Smooth muscle cell (in vitro differentiated cells): ENCODE data around the gene MTHFD2L. TPM values are rescaled to one million over a fixed set of nuclear protein-coding genes. Genes with fewer than 3 reads are reported as not detected.
A peak's percentile ranks its signal among the peaks of the same experiment; 100 is the strongest.

Experiments
- DNase-seq: peaks from one replicate; lab custom pipeline; 2025; ENCODE audit not compliant: unreplicated experiment; lab: John Stamatoyannopoulos, UW
- H2AFZ ChIP-seq: fragments of 200-600 bp; sonication (generic); 2 replicates; pipeline ENCODE4 v1.6.0; 2016; ENCODE audit warnings: antibody characterized with exemption, low read depth, mild to moderate bottlenecking
- H3F3A ChIP-seq: fragments of 200-600 bp; sonication (generic); 2 replicates; pipeline ENCODE4 v1.6.0; 2017; ENCODE audit warnings: antibody characterized with exemption, low read depth
- H3K27ac ChIP-seq: fragments of 200-600 bp; sonication (generic); 2 replicates; pipeline ENCODE4 v1.5.1; 2016; ENCODE audit warnings: low read depth, mild to moderate bottlenecking
- H3K27me3 ChIP-seq: fragments of 200-600 bp; sonication (generic); 2 replicates; pipeline ENCODE4 v1.6.1; 2016; ENCODE audit warnings: low read depth, mild to moderate bottlenecking
- H3K36me3 ChIP-seq: fragments of 200-600 bp; sonication (generic); 2 replicates; pipeline ENCODE4 v1.5.1; 2016; ENCODE audit warnings: low read depth
- H3K4me1 ChIP-seq: fragments of 200-600 bp; sonication (generic); 2 replicates; pipeline ENCODE4 v1.5.1; 2016; ENCODE audit warnings: low read depth
- H3K4me2 ChIP-seq: fragments of 200-600 bp; sonication (generic); 2 replicates; pipeline ENCODE4 v1.6.0; 2016; ENCODE audit warnings: mild to moderate bottlenecking
- H3K4me3 ChIP-seq: fragments of 200-600 bp; sonication (generic); 2 replicates; pipeline ENCODE4 v1.5.1; 2016; ENCODE audit warnings: mild to moderate bottlenecking
- H3K79me2 ChIP-seq: fragments of 200-600 bp; sonication (generic); 2 replicates; pipeline ENCODE4 v1.6.0; 2016; ENCODE audit warnings: low read depth, mild to moderate bottlenecking
- H3K9ac ChIP-seq: fragments of 200-600 bp; sonication (generic); 2 replicates; pipeline ENCODE4 v1.6.0; 2016; ENCODE audit warnings: low read depth
- H3K9me3 ChIP-seq: fragments of 200-600 bp; sonication (generic); replicated peaks from 2 replicates; pipeline ENCODE4 v1.5.1; 2016; ENCODE audit warnings: low read depth
- H4K20me1 ChIP-seq: fragments of 200-600 bp; sonication (generic); 2 replicates; pipeline ENCODE4 v1.6.0; 2016; ENCODE audit warnings: low read depth
- whole genome bisulfite sequencing: methylation state at CpG from one replicate; pipeline ENCODE4 v1.1.7; 2016; ENCODE audit warnings: low lambda C conversion rate; 5-methylcytosine and 5-hydroxymethylcytosine counted together
- polyA plus RNA-seq: library from polyadenylated mRNA; unstranded; fragments of >200 nt; fragmentation: Nextera tagmentation; extraction: Ambion mirVana; gene quantifications from 2 replicates; pipeline ENCODE4 v1.2.1, GENCODE V29; 2016
- total RNA-seq: library from RNA; depleted of rRNA; stranded (reverse); fragments of >200 nt; gene quantifications from 2 replicates; pipeline ENCODE4 v1.2.3, GENCODE V29; 2014
- TF ChIP-seq, protein P1 (sequence below): fragments of 200-600 bp; sonication (generic); IDR thresholded peaks from 2 replicates; pipeline ENCODE4 v1.5.1; 2017; ENCODE audit warnings: borderline replicate concordance, mild to moderate bottlenecking, antibody characterized with exemption; ENCODE audit not compliant: insufficient read depth, poor library complexity, severe bottlenecking

Gene MTHFD2L
- total and polyA plus RNA-seq, 2 experiments from 2014 or later, result 4.9 to 6.6 TPM

DNA sequence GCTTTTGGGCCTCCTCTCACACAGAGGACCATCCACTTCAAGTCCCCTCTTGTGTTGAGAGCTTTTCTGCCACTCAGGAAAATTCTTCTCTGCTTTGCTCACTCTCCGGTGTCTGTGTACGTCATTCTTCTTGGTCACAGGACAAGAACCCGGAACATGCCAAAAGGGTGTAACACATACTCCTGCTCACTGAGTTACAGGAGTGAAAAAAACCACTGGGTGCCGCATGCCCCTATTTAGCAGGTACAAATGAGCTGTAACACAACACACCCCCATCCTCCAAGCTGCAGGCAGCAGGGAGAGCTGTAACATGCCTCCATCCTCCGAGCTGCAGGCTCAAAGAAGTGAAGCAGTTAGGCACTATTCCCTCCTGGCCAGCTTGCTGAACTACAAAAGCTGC lies 45.9 kb upstream of the MTHFD2L start:
- TF ChIP-seq, protein P1, sequence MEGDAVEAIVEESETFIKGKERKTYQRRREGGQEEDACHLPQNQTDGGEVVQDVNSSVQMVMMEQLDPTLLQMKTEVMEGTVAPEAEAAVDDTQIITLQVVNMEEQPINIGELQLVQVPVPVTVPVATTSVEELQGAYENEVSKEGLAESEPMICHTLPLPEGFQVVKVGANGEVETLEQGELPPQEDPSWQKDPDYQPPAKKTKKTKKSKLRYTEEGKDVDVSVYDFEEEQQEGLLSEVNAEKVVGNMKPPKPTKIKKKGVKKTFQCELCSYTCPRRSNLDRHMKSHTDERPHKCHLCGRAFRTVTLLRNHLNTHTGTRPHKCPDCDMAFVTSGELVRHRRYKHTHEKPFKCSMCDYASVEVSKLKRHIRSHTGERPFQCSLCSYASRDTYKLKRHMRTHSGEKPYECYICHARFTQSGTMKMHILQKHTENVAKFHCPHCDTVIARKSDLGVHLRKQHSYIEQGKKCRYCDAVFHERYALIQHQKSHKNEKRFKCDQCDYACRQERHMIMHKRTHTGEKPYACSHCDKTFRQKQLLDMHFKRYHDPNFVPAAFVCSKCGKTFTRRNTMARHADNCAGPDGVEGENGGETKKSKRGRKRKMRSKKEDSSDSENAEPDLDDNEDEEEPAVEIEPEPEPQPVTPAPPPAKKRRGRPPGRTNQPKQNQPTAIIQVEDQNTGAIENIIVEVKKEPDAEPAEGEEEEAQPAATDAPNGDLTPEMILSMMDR, result no peak
- Histone ChIP-seq H3K79me2 (no peaks in the 10 kb centered on the region), H3K4me1 (peaks cover 30% of the 10 kb centered on the region), H3F3A (peaks cover 16% of the 10 kb centered on the region), H3K9me3 (no peaks in the 10 kb centered on the region), H3K27me3 (no peaks in the 10 kb centered on the region), H3K9ac (peak overlapping the region; percentile 81), H3K4me2 (no peak overlapping the region), H3K4me3 (no peak overlapping the region), H3K27ac (peak overlapping the region; percentile 98), H3K36me3 (no peaks in the 10 kb centered on the region), H4K20me1 (no peaks in the 10 kb centered on the region), H2AFZ (no peak overlapping the region)
- 72% methylated on average over 5 of the region's 5 CpGs for WGBS
- DNase-seq, result no peak

DNA sequence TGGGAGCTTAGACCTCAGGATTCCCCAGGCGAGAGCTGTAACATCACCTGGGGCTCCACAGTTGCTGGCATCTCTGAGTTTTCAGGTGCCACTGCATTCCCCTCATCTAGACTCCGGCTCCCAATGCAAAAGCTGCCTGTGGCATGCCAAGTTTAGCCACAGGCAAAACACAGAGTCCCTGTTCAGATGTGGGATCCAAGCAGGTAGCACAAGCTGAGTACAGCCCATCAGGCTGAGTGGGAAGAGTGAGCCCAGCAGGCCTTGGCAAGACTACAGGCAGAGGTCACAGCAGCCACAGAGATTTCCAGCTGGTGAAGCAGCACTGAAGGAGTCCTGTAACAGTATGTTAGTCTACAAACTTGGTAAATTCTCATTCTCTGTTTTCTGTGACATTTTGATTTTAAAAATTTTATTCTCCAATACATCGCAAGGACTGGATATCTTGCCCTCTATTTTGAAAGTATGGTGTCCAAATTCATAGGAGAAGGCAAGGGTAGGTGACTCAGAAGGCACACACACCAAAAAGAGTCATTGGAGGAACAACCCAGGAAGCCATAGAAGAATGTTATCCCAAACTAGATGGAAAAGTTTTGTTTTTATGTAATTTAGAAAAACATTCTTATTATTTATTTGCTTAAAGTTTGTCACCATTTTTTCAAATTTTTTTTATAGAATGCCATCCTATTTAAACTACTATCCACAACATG lies 45.4 kb upstream of the MTHFD2L start:
- no peak overlapping the region for H3K4me3 ChIP-seq
- no peaks in the 10 kb centered on the region for H4K20me1 ChIP-seq
- TF ChIP-seq, protein P1, result no peak
- H3K9me3 ChIP-seq, result no peaks in the 10 kb centered on the region
- H3K79me2 ChIP-seq, result no peaks in the 10 kb centered on the region
- no peak for DNase-seq
- peak overlapping the region; percentile 98 for H3K27ac ChIP-seq
- peak overlapping the region; percentile 81 for H3K9ac ChIP-seq
- H3F3A ChIP-seq, result peaks cover 21% of the 10 kb centered on the region
- no peak overlapping the region for H3K4me2 ChIP-seq
- no peaks in the 10 kb centered on the region for H3K36me3 ChIP-seq
- 85% methylated on average over 3 of the region's 3 CpGs for WGBS
- H3K27me3 ChIP-seq, result no peaks in the 10 kb centered on the region
- no peak overlapping the region for H2AFZ ChIP-seq
- peaks cover 36% of the 10 kb centered on the region for H3K4me1 ChIP-seq

DNA sequence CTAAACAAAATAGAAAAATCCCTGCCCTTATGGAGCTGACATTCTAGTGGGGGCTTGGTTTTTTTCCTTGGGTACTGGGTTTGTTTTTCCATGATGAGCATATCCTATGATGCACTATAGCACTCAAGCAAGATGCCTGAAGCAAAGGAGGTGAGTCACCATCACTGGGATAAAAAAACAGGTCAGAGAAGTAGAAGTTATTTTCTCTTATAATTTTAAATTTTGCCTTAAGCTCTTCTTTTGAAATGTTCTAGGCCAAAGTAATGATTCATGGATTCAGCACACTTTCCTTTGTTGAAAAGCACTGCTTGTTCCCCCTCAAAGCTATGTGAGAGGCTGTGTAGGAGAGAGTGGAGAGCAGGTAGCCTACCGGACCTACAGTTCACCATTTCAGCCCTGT lies 43.7 kb upstream of the MTHFD2L start:
- peaks cover 29% of the 10 kb centered on the region for H3K4me1 ChIP-seq
- WGBS, result 90% methylated on average over 1 of the region's 1 CpG

More for the DNA sequence above, 43.7 kb upstream of the MTHFD2L start:
- TF ChIP-seq, protein P1, result no peak
- Histone ChIP-seq H3K4me2 (peak overlapping the region; percentile 25), H4K20me1 (no peaks in the 10 kb centered on the region), H3K27me3 (no peaks in the 10 kb centered on the region), H3F3A (peaks cover 14% of the 10 kb centered on the region), H3K36me3 (no peaks in the 10 kb centered on the region), H3K9me3 (no peaks in the 10 kb centered on the region), H2AFZ (no peak overlapping the region), H3K27ac (peak overlapping the region; percentile 98), H3K4me3 (no peak overlapping the region), H3K79me2 (no peaks in the 10 kb centered on the region), H3K9ac (peak overlapping the region; percentile 58)
- no peak for DNase-seq
